Middle frontal gyrus (tissue), 1 donor: Measurements from ENCODE around the gene SLC35D3.
"Not testable (repeated sequence)": the region's sequence is repeated elsewhere in the genome, so short reads cannot be mapped to it uniquely, and the experiment has no call there.

ENCODE experiments used
- DNase-seq: peaks from one replicate; pipeline ENCODE4 v3.0.0-alpha.2; 2015; ENCODE audit warnings: low spot score; ENCODE audit errors: extremely low spot score

Gene SLC35D3

DNA sequence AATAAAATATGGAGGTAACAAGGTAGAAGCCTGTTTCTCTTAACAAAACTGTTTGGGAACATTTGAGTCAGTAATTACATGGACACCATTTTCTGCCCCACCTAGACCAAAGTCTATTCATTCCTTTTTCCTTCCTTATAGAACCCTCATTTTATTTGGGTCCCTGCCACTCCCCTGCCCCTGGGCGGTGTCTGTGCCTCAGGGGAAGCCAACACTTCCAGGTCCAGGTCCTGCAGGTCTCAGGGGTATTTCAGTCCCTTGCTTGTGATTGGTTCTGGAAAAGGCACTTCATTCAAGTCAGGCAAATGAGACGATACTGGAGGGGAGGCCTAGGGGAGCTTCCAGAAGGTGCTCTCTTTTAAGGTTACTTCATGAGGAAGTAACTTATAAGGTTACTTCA, 42.3 kb downstream of the SLC35D3 start:
- DNase-seq: no peak

DNA sequence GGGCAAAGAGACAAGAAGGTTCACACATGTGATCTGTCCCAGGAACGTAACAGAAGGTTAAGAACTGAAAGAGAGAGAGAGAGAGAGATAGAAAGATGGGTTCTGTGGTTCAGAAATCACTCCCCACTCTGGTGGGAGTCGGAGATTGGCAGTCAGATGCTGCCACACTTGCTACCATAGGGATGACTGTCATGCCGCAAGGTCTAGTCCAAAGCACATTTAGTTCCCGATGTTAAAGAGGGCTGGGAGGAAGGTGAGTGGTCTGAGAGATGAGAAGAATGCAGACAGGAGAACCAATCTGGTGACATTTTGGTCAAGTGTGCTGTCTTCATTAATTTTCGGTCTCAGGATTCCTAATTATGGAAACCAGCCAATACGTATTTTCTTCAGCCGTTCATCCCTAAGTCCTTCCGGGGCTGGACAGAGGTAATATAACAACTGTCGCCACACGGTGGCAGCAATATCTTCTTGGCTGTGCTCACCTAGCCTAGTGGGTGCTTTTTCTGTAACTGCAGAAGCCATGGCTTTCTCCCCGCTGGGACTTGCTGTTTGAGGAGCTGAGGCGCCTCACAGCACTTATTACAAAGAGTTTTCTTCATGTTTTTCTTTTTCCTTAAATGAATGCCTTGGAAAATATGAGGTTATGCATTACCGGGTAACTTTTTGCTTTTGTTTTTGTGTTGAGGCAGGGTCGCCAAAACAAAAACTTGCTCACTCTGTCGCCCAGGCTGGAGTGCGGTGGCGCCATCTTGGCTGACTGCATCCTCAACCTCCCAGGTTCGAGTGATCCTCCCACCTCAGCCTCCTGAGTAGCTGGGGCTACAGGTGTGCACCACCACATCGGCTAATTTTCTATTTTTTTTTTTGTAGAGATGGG, 46.0 kb downstream of the SLC35D3 start:
- DNase-seq: peak; percentile 58

DNA sequence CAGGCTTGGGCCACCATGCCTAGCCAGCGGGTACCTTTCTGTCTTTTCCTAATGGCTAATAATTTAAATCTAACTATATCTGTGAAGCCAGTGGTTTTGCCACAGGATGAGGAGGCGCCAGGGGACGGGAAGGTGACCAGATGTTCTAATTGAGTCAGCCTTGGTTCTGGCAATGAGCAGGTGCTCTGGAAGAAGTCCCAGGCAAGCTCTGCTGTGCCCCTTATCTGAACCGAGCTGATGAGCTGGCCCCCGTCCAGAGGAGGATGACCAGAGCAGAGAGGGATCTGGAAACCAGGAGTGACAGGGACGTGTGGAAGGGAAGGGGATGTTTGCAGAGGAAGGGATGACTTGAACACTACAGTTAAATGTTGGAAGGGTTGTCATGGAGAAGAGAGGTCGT, 46.7 kb downstream of the SLC35D3 start:
- no peak for DNase-seq

- DNase-seq: no peak
Observed at GRCh38 chr6:136969433-136969832, 47.3 kb downstream of the SLC35D3 start.

DNA sequence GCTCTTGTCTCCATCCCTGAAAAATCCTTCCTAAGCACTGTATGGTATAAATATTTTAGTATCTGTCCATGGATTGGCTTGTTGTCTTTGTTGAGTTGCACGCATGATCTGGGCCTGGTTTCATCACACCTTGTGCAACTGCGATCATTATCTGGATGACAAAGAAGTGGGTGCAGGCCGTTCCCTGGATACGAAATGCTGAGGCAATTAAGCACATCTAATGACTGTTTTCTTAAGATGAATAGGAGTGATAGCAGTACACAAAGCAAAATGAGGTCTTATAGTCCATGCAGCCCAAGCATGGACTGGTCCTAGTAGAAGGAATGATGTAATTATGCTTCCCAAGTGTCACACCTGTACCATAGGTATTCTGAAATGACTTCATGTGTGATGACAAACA, 47.8 kb downstream of the SLC35D3 start:
- DNase-seq: no peak

DNA sequence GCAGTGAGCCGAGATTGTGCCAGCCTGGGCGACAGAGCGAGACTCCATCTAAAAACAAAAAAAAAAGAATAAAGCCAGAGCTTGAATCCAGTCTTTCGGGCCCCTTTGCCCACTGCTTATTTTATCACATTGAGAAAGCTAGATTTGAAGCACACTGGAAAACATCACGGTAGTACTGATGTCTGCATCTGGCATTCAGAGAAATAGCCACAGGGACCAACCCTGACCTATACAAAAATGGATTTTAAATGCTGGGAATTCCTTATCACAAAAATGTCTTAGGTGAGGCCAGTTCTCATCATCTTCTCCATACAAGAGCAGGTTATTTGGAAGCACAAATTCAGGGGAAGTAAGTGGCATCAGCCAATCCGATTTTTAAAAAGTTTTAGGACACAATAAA, 49.5 kb downstream of the SLC35D3 start:
- no peak for DNase-seq

DNA sequence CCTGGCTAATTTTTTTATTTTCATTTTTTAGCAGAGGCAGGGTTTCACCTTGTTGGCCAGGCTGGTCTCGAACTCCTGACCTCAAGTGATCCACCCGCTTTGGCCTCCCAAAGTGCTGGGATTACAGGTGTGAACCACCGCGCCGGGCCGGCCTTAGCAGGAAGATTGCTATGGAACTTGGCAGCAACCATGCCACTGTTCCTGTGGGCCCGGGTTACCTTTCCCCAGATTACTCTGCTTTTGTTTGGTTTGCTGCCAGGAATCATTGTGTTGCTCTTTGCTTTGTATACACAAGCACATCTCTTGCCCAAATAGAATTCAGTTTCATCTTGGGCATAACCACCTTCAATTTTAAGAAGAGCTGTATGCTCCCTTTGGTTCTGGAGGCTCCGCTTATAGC, 51.7 kb downstream of the SLC35D3 start:
- DNase-seq: not testable (repeated sequence)
